SIG-M5 treated with dmso at 0.1 percent for 504 hours (cell line): ENCODE measurements around the gene AURKA.

ENCODE experiments used
- DNase-seq: peaks from one replicate; lab custom pipeline; 2025; ENCODE audit not compliant: unreplicated experiment; lab: John Stamatoyannopoulos, UW

Gene AURKA

DNA sequence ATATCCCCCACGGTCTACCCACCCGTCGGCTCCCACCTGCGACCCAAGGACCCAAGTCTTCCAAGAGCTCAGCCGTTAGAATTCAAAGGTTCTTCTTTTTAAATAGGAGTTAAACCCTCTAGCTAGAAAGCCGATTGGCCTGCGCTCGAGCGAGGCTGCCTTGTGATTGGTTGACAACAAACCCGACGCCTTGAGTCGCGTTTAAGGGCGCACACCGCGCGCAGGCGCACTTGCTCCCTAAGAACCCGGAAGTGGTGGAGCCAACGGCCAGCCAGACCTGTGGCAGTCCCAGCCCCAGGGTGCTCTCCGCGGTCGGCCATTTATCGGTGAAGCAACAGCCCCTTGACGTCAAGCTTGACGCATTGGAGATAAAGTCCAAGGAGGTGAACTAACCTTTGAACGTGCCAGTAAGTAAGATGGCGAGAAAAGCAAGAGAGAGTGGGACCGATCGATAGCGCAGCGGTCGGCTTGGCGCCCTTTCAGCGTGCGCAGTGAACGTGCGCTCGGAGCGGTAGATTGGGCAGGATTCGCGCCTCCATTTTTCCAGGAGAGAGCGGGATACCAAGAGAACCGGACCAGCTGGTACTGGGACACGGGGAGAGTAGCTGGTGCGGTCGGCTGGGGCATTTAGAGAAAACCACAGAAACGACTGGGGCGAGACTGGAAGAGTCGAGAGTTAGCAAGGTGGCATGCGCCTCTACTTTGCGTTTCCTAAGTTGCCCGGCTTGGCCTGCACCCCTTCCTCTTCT is at the start of gene AURKA, which contains the start of gene CSTF1:
Gene AURKA (minus strand): TSS at position 84 of the 749 bp plus-strand sequence. CDS start 4,018 bp downstream, outside the sequence.
Gene CSTF1 (plus strand): TSS at position 514 of the 749 bp plus-strand sequence. CDS start 2,908 bp downstream, outside the sequence.
- DNase-seq = peak; percentile 100

DNA sequence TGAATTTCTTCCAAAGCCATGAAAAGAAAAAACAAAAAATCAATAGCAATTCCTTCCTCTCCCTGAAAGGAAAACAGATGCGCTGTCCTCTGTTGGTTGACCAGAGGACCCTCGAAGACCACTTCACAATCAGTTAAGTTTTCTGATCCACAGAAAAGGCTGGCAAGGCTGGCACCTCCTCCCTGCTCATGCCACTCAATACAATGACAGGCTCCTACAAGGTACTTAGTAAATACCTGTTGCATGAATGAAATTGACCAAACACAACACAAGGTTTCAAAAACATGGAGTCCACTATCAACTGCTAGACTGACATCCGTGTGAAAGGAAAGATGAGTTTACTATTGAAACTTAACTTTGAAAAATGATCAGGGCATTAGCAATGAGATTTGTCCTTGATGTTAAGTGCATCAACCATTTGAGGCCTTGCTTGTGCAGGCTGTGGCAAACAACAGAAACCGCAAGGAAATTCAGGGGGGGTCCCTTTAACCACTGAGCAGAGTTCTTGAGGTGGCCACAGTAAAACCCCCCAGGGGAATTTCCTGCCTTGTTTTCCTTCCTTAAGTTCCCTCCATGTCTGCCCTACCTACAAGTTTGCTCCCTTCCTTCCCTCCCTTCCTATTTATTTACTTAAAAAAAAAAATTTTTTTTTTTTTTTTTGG is 48.5 kb upstream of the AURKA start:
- no peak for DNase-seq

DNA sequence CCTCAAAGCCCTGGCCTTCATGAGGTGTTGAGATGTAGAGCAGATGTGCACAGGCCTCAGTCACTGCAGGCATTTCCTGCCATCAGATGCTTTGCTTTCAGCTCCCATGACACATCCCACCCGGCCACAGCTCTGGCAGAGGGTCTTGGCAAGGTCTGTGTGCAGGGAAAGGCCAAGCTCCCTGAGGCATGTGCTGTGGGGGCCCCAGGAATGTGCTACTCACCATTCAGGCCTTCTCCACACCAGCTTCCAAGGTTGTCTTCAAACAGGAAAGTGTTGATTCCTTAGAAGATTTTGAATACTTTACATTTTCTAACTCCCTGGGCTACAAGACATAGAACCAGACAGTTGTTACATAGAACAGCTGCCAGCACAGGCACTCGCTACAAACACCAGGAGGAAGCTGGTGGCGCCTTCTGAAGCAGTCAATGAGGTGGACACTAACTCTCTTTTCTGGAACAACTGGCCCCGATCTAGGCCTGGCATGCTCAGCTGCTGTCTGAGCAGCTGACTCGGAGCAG is 47.8 kb upstream of the AURKA start:
- DNase-seq = no peak

DNA sequence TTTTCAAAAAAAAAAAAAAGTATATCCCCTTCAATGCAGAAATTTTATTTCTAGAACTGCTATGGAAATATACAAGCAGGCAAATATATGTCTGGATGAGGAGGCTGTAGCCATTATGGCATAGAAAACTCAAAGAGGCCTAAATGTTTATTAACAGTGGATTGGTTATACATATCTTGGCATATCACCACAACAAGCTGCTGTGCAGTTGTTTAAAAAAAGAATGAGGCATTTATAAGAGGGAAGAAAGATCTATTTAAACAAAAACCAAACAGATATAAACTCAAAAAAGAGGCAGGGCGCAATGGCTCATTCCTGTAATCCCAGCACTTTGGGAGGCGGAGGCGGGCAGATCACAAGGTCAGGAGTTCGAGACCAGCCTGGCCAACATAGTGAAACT is 46.3 kb upstream of the AURKA start:
- DNase-seq = no peak

DNA sequence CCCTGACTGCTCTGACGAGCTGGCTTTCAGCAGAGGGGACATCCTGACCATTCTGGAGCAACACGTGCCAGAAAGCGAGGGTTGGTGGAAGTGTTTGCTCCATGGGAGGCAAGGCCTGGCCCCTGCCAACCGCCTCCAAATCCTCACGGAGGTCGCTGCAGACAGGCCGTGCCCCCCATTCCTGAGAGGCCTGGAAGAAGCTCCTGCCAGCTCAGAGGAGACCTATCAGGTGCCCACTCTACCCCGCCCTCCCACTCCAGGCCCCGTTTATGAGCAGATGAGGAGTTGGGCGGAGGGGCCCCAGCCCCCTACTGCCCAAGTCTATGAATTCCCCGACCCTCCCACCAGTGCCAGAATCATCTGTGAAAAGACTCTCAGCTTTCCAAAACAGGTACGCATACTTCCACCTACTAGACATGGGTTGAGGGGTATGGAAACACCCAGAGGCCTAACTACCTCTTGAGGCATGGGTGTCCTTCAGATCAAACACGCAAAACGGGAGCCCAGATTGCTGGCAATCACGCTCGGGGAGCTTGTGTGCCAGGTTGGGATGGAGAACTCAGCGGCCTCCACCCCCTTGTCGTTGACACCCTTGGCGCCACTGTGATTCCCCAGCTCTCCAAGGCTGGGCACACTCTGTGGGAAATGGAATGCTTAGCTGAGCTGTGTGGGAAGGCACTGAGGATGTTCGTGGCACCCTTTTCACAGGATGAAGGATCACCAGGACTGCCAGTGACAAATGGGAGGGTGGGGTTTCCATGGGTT is 45.4 kb upstream of the AURKA start:
- DNase-seq = no peak

DNA sequence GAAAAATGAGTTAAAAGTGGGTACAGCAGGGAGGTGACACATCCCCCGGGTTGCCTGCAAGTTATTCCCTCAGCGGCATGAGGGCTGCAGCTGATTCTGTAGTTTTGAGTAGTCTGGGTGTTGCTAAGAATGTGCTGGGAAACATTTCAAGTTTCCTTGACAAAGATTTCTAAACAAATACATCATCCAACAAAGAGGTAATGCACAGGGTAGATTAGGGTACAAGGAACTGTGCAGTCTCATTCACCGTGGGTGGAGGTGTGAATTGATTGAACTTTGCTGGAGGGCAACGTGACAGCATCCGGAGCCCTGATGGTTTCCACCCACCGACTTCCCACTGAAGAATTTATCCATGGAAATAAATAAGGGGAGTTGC is 41.9 kb upstream of the AURKA start:
- DNase-seq = no peak

DNA sequence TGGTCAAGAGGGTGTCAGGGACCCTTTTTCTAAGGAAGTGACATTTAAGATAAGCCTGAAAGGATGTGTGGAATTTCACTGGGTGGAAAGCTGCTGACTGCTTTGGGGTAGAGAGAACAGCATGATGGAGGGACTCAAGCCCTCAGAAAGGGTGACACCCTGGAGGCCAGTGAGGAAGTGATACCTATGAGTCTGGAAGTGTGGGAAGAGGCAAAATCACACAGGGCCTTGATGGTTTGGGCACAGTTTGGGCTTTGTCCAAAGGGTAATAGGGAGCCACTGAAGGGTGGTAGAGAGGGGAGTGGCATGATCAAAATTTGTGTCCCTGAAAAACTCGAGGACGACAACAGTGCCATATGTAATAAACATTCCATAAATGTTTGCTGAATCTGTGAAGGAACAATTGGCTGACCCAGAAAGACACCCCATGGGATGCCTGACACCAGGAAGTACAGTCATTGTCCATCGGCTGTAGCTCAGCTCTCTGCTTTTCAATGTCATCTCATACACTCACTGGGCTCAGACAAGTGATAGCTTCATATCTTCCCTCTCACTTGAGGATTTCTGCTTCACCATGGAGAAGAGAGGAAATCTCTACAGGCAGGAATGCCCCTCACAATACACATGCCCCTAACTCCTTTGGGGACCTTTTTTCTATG is 41.3 kb upstream of the AURKA start:
- DNase-seq = no peak

DNA sequence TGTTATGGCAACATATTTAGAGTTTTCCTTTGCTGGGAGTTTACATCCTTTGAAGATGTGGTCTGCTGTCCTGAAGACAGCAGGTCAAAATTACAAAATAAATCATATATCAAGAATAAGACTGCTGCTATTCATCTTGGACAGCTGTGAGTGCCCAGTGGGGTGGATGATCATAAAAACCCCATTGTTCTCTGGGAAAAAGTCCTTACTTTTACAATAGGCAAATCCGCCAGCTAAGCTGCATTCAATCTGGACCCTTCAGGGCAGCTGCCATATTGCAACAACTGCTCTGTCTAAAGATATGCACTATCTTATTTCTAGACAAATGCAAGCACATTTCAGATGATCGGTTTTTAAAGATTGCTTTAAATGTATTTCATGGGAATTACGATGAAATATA is 39.5 kb upstream of the AURKA start:
- no peak for DNase-seq

DNA sequence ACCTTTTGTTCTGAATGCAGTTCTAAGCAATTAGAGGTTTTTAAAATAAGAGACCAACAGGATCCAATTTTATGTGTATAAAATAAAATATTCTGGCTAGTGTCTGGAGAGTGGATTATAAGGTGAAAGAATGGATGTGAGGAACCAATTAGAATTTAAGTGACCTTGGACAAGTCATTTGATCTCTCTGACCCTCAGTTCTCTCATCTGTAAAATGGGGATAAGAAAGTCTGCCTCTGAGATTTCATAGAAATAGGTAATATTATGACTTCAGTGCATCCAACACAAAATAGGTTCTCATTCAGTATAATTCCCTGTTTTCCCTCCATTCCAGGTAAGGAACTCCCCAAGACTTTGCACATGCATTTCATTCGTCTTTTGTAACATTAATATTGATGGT is 38.9 kb upstream of the AURKA start:
- no peak for DNase-seq

DNA sequence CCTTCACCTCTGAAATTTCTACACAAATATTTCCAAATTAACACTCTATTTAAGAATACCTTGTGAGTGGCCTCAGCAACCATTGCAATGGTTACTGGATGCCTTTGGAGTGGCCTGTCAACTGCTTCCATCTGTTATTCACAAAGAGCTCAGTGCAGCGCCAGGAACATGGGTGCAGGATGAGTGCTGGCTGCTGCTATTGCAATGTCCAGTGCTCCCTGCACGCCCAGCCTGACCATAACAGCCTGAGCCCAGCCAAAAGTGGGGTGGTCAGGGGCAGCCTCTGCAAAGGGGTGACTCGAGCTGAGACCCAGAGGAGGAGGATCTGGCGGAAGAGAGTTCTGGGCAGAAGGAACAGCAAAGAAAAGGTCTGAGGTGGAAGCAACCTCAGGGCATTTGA is 38.4 kb upstream of the AURKA start:
- no peak for DNase-seq

DNA sequence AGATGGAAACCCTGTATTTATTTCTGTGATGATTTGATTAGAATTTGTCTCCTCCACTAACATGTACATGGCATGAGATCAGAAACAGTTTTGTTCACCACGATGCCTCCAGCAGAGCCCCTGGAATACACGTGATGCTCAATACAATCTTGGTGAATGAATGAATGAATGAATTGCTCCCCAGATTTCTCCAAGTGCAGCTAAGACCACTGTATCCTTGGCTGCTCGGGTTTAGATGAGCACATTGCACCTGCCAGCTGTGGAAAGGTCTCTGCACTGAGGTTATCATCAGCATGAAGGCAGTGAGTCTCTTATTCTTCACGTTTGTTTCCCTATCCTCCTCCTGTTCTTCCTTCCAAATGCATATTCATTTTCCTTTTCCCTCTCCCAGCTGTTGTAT is 37.9 kb upstream of the AURKA start:
- DNase-seq = no peak

DNA sequence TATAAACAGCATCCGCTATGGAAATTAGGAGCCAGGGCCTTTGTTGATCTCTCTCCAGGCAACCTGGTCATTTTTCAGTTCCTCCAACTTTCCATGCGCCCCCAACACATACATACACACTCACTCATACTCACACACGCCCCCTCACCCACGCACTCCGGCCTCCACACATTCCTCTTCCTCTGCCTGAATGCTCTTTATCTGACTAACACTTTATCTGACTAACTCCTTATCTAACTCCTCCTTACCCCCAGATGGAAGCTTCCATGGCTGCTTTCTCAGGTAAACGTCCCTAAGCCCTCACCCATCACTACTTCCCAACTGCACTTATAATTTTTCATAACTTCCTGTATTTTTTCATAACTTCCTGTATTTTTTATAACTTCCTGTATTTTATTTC is 37.5 kb upstream of the AURKA start:
- DNase-seq = peak; percentile 72

DNA sequence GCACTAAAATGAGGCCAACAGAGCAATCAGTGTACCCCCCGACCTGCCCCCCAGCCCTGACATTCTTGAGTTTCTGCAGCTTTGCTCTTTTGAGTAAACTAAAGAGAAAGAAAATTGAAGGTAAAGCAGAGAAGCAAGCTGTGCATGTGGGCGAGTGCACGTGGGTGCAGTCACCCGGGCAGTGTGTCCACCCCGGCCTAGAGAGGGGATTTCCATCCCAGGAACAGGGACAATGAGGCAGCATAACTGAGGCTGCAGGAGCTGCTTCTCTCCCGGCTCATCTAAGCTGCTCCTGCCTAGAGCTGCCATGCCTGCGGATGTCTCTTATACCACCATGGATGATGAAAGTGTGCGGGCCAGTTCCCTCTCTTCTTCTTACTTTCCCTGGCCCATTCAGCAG is 36.9 kb upstream of the AURKA start:
- DNase-seq = no peak

DNA sequence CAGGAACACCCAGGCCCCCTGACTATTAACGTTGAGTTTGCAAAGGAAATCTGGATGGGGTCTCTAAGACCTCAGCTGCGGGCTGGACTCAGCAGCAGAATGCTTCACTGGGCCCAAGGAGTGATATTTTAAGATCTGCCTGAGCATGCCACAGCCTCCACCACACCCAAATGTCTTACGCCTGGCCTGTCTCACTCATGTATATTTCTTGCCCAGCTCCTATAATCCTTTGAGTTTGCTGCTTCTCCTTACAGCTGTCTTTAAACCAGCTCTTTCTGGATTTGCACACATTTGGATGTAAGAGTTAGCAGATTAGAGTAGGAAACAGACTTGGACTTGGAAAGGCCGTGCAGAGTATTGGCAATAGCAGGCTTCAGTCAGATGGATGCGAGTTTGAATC is 36.4 kb upstream of the AURKA start:
- no peak for DNase-seq

DNA sequence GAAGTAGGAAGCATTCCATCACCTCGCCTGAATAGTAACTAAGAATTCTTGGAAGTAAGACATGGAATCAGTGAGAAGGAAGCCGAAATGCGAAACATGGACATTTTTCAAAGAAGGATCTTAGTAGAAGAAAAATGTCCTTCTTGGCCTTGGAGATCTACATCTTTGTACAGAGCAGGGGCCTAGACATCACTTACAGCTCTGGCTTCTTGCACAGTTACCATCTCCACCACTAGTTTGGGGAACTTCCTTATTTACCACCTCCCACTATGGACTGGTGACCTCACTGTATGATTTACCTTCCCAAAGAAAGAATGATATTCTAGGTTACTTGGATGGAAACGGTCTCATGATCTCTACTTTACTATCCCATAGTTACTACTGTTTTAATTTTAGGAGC is 35.8 kb upstream of the AURKA start:
- peak; percentile 57 for DNase-seq

DNA sequence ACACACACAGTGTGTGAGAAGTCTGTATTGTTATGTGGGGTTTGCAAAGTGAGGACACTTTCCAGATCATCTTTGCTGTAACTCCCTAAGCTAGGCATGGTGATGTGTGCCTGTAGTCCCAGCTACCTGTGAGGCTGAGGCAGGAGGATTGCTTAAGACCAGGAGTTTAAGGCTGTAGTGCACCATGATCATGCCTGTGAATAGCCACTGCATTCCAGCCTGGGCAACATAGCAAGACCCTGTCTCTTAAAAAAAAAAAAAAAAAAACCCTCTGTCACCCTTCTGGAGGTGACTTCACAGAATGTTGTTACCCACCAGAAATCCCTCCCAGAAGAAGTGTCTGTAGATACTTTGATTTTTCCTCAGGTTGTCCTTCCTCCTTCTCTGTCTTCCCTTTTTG is 34.9 kb upstream of the AURKA start:
- DNase-seq = no peak

DNA sequence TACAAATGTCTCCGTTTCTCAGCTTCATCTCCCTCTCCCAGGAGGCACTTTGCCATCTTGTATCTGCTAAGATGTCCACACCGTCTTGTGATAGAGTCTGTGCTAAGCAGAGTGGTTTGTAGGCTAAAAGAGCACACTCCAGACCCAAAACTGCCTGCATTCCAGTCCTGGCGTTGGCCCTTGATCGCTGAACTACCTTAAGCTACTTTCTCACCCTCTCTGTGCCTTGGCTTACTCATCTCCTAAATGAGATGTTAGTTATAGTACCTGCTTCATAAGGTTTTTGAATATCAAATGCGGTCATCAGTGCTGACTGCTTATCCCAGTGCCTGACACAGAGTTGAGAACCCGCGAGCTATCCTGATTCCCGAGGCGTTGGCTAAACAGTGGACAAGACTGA is 34.0 kb upstream of the AURKA start:
- DNase-seq = no peak

DNA sequence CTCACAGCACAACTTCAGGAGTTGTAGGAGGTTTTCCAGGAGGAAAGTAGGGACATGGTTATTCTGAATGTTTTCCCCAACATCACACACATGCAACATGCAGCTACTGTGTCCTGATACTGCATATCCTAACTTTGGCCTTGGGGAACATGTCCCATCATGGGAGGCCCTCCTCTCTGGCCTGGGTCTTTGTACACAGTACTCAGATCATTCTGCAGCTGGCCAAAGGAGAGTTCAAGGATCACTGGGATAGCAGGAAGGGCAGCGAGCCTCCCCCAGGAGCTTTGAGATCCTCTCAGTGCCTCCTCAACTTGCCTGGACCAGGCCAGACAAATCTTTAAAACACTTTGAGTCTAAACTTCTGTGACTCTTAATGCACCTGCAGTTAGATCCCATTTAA is 32.9 kb upstream of the AURKA start:
- no peak for DNase-seq

DNA sequence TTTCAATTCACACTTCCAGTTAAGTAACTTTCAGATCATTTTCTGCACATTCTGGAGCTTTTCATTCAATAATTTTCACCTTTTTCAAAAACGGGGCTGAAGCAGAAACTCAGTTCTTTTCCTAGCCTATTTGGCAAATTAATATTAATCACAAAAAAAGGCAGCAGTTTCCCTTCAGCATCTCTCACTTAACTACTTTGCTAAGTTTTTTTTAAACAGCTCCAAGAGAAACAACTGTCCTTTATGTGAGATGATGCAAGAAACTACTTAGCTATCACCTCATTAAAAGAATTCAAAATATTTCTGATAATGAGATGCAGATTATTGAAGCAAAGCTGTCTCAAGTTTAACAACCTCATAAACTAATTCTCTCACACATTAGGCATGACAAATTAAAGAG is 31.9 kb upstream of the AURKA start:
- DNase-seq = no peak

DNA sequence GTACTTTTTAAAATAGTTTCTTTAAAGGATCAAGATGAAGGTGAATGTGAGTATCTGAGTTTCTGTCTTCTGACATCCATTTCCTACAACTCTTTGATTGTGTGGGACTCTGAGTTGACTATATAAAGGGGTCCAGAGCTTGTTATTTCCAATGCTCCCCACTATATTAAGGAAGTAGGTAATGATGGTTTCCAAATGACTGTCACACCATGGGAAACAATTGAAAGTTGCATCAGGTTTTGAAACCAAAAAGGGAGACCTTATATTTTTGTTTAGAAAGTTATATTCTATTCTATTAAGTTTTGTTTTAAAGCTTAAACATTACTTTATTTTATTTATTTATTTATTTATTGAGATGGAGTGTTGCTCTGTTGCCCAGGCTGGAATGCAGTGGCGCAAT is 31.2 kb upstream of the AURKA start:
- DNase-seq = peak; percentile 35

DNA sequence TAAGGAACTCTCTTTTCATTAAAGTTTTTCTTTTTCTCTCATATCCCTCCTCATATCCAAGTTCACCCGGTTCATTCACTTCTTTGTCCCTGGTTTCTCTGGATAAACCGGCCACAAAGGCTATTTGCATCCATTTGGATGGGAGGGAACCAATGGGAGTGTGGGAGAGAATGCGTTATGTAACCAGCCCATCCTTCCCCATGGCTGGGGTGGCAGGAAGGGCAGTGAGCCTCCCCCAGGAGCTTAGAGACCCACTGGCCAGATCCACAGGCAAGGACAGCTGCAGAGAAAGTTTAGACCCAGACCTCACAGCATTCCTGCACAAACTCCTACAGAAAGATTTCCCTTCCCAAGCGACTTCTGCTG is 30.8 kb upstream of the AURKA start:
- DNase-seq = no peak
